ENCODE results near the gene RWDD1. TPM values are rescaled to one million over a fixed set of nuclear protein-coding genes. Genes with fewer than 3 reads are reported as not detected.
A peak's percentile ranks its signal among the peaks of the same experiment; 100 is the strongest.

The RWDD1 gene
- total and polyA plus RNA-seq, 2 of the 13 experiments (the other 11 are each of a cell fraction or from before 2014, with no cell fraction given) = 27.4 to 67.1 TPM

DNA sequence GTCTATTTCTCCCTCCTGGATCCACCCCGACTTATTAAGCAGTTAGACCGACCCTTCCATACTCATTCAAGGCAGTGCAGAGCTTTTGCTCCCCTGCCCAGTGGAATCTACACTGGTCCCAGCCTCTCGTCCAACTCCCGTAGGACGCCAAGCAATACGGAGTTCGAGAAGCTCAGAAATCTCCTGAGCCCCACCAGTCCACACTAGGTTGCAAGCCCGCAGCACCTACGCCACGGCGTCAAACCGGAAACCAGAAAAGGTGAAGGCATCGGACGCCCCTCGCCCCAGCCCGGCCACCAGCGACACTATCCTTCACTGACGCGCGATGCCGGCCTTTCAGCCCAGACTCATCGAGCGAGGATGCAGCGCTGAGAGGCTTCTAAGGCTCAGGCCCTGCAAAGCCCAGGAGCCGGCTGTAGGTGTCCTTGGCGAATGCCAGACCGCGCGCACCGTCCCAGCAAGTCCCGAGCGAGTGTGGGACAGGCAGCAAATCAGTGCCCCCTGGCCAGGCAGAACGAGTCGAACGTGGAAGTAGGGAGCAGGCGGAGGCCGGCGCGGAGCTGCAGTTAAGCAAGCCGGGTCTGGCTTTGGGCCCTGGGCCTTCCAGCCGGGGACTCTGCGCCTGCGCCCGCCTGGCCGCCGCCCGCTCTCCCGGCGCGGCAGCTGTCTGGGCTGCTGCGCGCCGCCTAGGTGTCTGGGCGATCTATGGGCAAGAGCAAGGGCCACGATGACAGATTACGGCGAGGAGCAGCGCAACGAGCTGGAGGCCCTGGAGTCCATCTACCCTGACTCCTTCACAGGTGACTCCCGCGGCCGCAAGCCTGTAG lies at the start of gene RWDD1 (continued):
- TF ChIP-seq ZNF678 (CRISPR knock-in tag; IDR thresholded peaks at IDR 0.05) (0 out of 2 replicates have a peak, but pooled peaks have one; percentile 73), ZNF550 (CRISPR knock-in tag; IDR thresholded peaks at IDR 0.05; ENCODE audit: borderline replicate concordance) (peak; percentile 40; the same call in 1 of the 2 replicates), ZNF749 (CRISPR knock-in tag; IDR thresholded peaks at IDR 0.05; ENCODE audit: borderline replicate concordance) (peak; percentile 89; the same call in 1 of the 2 replicates), ZBTB49 (CRISPR knock-in tag; IDR thresholded peaks at IDR 0.05; ENCODE audit: borderline replicate concordance) (peak; percentile 18; the same call in 1 of the 2 replicates), SRSF9 (IDR thresholded peaks at IDR 0.05; ENCODE audit: borderline replicate concordance, insufficient read depth, low read depth, low read length, poor library complexity, severe bottlenecking) (no peak), ZNF512 (CRISPR knock-in tag; IDR thresholded peaks at IDR 0.05) (no peak; the same call in 1 of the 2 replicates), ZNF770 (CRISPR knock-in tag; IDR thresholded peaks at IDR 0.05) (peak; percentile 92), TFE3 (CRISPR knock-in tag; IDR thresholded peaks at IDR 0.05) (peak; percentile 70), ZNF512B (CRISPR knock-in tag; IDR thresholded peaks at IDR 0.05; ENCODE audit: borderline replicate concordance) (peak; percentile 85; the same call in 1 of the 2 replicates), ZNF580 (CRISPR knock-in tag; IDR thresholded peaks at IDR 0.05; ENCODE audit: borderline replicate concordance, low read depth) (peak; percentile 98), HOXA3 (CRISPR knock-in tag; IDR thresholded peaks at IDR 0.05) (peak; percentile 91), ZEB1 (IDR thresholded peaks at IDR 0.05; ENCODE audit: insufficient replicate concordance, low read depth) (no peak), ZFP36L1 (CRISPR knock-in tag; IDR thresholded peaks at IDR 0.05) (peak; percentile 82; the same call in 1 of the 2 replicates), FOXA1 (IDR thresholded peaks at IDR 0.05) (no peak), FOXA1 (CRISPR knock-in tag; IDR thresholded peaks at IDR 0.05) (peak; percentile 59; the same call in 1 of the 2 replicates), ERF (CRISPR knock-in tag; IDR thresholded peaks at IDR 0.05) (peak; percentile 100)

Data from HepG2 (cell line).